Activated T-helper 1 cell treated with anti-CD3 and anti-CD28 coated beads, Interleukin-2, amount 50 U/mL, for 16 hours (primary cell): ENCODE measurements around the gene FEZF2.

ENCODE experiments used
- DNase-seq, 2 donors: peaks; one replicate each; pipeline ENCODE4 v3.0.0-alpha.2; 2020; ENCODE audit warnings: low read depth in 1 of 2, low spot score in 1 of 2

The FEZF2 gene

DNA sequence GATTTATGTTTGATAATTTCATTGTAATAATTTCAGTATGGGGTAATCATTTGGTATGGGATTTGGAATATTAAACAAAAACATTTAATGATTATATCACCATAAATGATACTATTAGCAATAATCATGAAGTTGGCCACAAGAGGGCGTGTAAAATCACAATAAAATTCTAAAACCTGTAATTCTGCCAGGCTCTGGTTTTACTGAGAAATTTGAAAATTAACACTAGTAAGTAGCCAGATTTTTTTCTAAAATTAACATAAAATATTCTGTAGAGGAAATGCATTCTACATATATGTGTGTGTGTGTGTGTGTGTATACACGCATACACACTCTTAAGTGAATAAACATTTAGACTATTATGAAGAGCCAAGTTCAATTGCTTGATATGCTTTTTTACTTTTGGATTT is 40.5 kb downstream of the FEZF2 start:
- DNase-seq: no peak

- no peak for DNase-seq
These were observed 41.3 kb downstream of the FEZF2 start for GRCh38 chr3:62332017-62332416.

GRCh38 chr3:62329971-62330370 is 43.4 kb downstream of the FEZF2 start:
- no peak for DNase-seq

GRCh38 chr3:62325896-62326295 is 47.5 kb downstream of the FEZF2 start:
- no peak for DNase-seq

- no peak for DNase-seq
These were observed 50.1 kb downstream of the FEZF2 start for GRCh38 chr3:62323241-62323640.
